Lower leg skin (tissue), 3 donors: ENCODE data around the gene CFAP299.

Experiments used
- POLR2A ChIP-seq, 2 donors: fragments of 450-650 bp; IDR thresholded peaks; one replicate each; pipeline ENCODE4 v1.6.1; 2016 to 2017; ENCODE audit warnings: antibody characterized with exemption in 2 of 2, mild to moderate bottlenecking in 1 of 2, moderate library complexity in 1 of 2
- TF ChIP-seq, protein P1 (sequence below), 3 donors: fragments of 450-650 bp; IDR thresholded peaks; one replicate each; pipeline ENCODE4 v1.5.1; 2016; ENCODE audit warnings: antibody characterized with exemption in 3 of 3, mild to moderate bottlenecking in 3 of 3, moderate library complexity in 2 of 3

DNA sequence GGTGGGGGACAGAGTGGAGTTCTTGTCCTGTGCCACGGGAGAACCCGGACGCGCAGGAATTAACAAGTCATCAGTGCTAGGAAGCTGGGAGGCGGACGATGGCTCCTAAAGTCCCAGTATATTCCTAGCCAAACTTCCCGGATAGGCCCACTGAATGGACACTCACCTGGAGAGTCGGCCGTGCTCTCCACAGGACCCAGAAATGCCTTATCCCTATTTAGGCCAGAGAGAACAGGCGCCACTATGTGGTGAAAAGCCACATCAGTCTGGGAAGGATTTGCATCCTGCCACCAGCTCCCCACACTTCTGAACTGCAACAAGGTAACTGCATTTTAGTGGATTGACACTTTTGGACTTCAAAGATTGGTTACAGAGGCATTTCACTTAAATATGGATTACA lies 1.1 kb downstream of the CFAP299 start:
- no peak for TF ChIP-seq POLR2A (IDR thresholded peaks at IDR 0.05)
- TF ChIP-seq, protein P1, sequence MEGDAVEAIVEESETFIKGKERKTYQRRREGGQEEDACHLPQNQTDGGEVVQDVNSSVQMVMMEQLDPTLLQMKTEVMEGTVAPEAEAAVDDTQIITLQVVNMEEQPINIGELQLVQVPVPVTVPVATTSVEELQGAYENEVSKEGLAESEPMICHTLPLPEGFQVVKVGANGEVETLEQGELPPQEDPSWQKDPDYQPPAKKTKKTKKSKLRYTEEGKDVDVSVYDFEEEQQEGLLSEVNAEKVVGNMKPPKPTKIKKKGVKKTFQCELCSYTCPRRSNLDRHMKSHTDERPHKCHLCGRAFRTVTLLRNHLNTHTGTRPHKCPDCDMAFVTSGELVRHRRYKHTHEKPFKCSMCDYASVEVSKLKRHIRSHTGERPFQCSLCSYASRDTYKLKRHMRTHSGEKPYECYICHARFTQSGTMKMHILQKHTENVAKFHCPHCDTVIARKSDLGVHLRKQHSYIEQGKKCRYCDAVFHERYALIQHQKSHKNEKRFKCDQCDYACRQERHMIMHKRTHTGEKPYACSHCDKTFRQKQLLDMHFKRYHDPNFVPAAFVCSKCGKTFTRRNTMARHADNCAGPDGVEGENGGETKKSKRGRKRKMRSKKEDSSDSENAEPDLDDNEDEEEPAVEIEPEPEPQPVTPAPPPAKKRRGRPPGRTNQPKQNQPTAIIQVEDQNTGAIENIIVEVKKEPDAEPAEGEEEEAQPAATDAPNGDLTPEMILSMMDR (IDR thresholded peaks at IDR 0.05): no peak
